Osteocyte (in vitro differentiated cells): ENCODE data around the gene FBXO3. TPM values are rescaled to one million over a fixed set of nuclear protein-coding genes. Genes with fewer than 3 reads are reported as not detected.
"Not testable (repeated sequence)": the region's sequence is repeated elsewhere in the genome, so short reads cannot be mapped to it uniquely, and the experiment has no call there.

Source experiments
- DNase-seq: peaks from one replicate; pipeline ENCODE4 v3.0.0; 2021; ENCODE audit warnings: mixed read lengths; ENCODE audit not compliant: unreplicated experiment; ENCODE audit errors: extremely low spot score
- H3K27ac Mint-ChIP-seq: one replicate; pipeline ENCODE4 v1.8.0; 2021; ENCODE audit warnings: mild to moderate bottlenecking, mixed read lengths; ENCODE audit not compliant: unreplicated experiment
- H3K27me3 Mint-ChIP-seq: one replicate; pipeline ENCODE4 v1.8.0; 2021; ENCODE audit warnings: mixed read lengths; ENCODE audit not compliant: unreplicated experiment
- H3K36me3 Mint-ChIP-seq: one replicate; pipeline ENCODE4 v1.8.0; 2021; ENCODE audit warnings: mixed read lengths; ENCODE audit not compliant: unreplicated experiment
- H3K4me1 Mint-ChIP-seq: one replicate; pipeline ENCODE4 v1.8.0; 2021; ENCODE audit warnings: mixed read lengths; ENCODE audit not compliant: unreplicated experiment
- H3K4me3 Mint-ChIP-seq: one replicate; pipeline ENCODE4 v1.8.0; 2021; ENCODE audit warnings: mild to moderate bottlenecking, moderate library complexity, mixed read lengths; ENCODE audit not compliant: unreplicated experiment
- H3K9me3 Mint-ChIP-seq: one replicate; pipeline ENCODE4 v1.8.0; 2021; ENCODE audit warnings: mixed read lengths; ENCODE audit not compliant: unreplicated experiment
- long read RNA-seq: library from polyadenylated mRNA; unstranded; transcript quantifications from one replicate; pipeline ENCODE4 v2.0.0, GENCODE V29; 2021
- total RNA-seq: library from RNA; stranded (reverse); gene quantifications from 2 replicates; pipeline ENCODE4 v1.2.1, GENCODE V29; 2021
- TF ChIP-seq, protein P1 (sequence below): fragments of 200-600 bp; sonication (generic); IDR thresholded peaks from 2 replicates; pipeline ENCODE4 v1.5.0; 2021; ENCODE audit warnings: antibody characterized with exemption, mild to moderate bottlenecking, moderate library complexity

FBXO3 gene, protein sequence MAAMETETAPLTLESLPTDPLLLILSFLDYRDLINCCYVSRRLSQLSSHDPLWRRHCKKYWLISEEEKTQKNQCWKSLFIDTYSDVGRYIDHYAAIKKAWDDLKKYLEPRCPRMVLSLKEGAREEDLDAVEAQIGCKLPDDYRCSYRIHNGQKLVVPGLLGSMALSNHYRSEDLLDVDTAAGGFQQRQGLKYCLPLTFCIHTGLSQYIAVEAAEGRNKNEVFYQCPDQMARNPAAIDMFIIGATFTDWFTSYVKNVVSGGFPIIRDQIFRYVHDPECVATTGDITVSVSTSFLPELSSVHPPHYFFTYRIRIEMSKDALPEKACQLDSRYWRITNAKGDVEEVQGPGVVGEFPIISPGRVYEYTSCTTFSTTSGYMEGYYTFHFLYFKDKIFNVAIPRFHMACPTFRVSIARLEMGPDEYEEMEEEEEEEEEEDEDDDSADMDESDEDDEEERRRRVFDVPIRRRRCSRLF
- 30.6 and 31.1 TPM in 2 replicates for total RNA-seq
- long read RNA-seq, full-length matches to known transcripts = 404 of 440 reads
- long read RNA-seq, partial matches to known transcripts = 7 of 440 reads
- long read RNA-seq, other reads (novel, unspliced or antisense) = 29 of 440 reads

- Mint-ChIP-seq H3K36me3 (peaks cover 12% of the 10 kb centered on the region), H3K4me1 (peaks cover 28% of the 10 kb centered on the region), H3K9me3 (no peaks in the 10 kb centered on the region), H3K27me3 (no peaks in the 10 kb centered on the region), H3K4me3 (peak within 1 kb of the TSS; percentile 97), H3K27ac (peak within 1 kb of the TSS; percentile 91)
- TF ChIP-seq, protein P1, sequence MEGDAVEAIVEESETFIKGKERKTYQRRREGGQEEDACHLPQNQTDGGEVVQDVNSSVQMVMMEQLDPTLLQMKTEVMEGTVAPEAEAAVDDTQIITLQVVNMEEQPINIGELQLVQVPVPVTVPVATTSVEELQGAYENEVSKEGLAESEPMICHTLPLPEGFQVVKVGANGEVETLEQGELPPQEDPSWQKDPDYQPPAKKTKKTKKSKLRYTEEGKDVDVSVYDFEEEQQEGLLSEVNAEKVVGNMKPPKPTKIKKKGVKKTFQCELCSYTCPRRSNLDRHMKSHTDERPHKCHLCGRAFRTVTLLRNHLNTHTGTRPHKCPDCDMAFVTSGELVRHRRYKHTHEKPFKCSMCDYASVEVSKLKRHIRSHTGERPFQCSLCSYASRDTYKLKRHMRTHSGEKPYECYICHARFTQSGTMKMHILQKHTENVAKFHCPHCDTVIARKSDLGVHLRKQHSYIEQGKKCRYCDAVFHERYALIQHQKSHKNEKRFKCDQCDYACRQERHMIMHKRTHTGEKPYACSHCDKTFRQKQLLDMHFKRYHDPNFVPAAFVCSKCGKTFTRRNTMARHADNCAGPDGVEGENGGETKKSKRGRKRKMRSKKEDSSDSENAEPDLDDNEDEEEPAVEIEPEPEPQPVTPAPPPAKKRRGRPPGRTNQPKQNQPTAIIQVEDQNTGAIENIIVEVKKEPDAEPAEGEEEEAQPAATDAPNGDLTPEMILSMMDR = no peak
- peak; percentile 91 for DNase-seq
Measured at GRCh38 chr11:33773987-33774735, at the start of gene FBXO3. FBXO3 (minus strand) TSS chr11:33774520; CDS start chr11:33774497, 23 bp downstream.

- DNase-seq, H3K4me3 Mint-ChIP-seq, H3K4me1 Mint-ChIP-seq, H3K36me3 Mint-ChIP-seq, H3K9me3 Mint-ChIP-seq, H3K27ac Mint-ChIP-seq: not testable (repeated sequence)
- H3K27me3 Mint-ChIP-seq = peaks cover 23% of the 10 kb centered on the region
Measured at GRCh38 chr11:33822981-33823380, 48.7 kb upstream of the FBXO3 start.

DNA sequence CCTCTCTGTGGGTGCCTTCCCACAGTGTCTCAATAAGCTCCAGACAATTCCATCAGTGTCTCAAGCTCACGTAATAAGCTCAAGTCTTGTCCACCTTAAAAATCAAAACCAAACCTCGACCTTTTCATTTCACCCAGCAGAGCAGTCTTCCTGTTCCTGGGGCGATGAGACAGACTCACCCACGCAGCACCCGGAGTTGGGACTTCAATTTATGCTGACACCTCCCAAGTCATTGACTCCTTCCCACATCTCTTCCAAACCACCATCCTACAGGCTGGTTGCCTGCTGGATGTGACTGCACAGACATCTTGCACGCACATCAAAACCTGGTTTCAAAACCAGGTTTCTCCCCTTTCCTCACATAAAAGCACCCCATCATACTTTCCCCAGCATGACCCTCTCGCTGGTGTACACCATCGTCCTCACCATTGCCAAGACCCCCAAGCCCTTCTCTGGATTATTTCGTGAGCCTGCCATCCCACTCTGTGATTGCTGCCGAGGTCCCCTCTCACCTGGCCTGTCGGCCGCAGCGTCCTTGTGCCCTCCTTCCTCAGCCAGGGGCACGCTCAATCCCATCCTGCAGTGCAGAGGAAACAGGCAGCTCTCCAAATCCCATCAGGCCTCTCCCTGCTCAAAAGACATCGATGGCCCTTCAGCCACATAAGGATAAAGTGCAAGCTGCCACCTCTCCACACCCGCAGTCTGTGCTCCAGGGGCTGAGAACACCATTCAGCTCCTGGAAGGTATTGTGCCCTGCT is 45.1 kb upstream of the FBXO3 start:
- no peaks in the 10 kb centered on the region for H3K9me3 Mint-ChIP-seq
- peaks cover 33% of the 10 kb centered on the region for H3K27me3 Mint-ChIP-seq

GRCh38 chr11:33808228-33808828 is 34.0 kb upstream of the FBXO3 start:
- H3K36me3 Mint-ChIP-seq = no peaks in the 10 kb centered on the region
- TF ChIP-seq, protein P1 = peak; percentile 94
- DNase-seq = peak; percentile 95
- H3K27me3 Mint-ChIP-seq = peaks cover 40% of the 10 kb centered on the region
- no peaks in the 10 kb centered on the region for H3K4me1 Mint-ChIP-seq
- no peaks in the 10 kb centered on the region for H3K9me3 Mint-ChIP-seq
- no peak overlapping the region for H3K4me3 Mint-ChIP-seq
- no peak overlapping the region for H3K27ac Mint-ChIP-seq

More for the DNA sequence above, 45.1 kb upstream of the FBXO3 start:
- no peak overlapping the region for H3K4me3 Mint-ChIP-seq
- no peak overlapping the region for H3K27ac Mint-ChIP-seq
- no peaks in the 10 kb centered on the region for H3K4me1 Mint-ChIP-seq
- DNase-seq = no peak
- no peaks in the 10 kb centered on the region for H3K36me3 Mint-ChIP-seq
- TF ChIP-seq, protein P1 = no peak

- no peak for DNase-seq
- peaks cover 10% of the 10 kb centered on the region for H3K4me1 Mint-ChIP-seq
- H3K4me3 Mint-ChIP-seq = no peak overlapping the region
- no peak overlapping the region for H3K27ac Mint-ChIP-seq
- peaks cover 50% of the 10 kb centered on the region for H3K27me3 Mint-ChIP-seq
- no peaks in the 10 kb centered on the region for H3K9me3 Mint-ChIP-seq
- TF ChIP-seq, protein P1 = no peak
- no peaks in the 10 kb centered on the region for H3K36me3 Mint-ChIP-seq
Measured at GRCh38 chr11:33804471-33804870, 30.2 kb upstream of the FBXO3 start.
